AG04449 (cell line): Measurements from ENCODE around the gene CSTA.

Source experiments
- CTCF ChIA-PET: fragments of 350-600 bp; formaldehyde crosslinking; extraction: SDS; loops from one replicate; lab custom pipeline; 2021; ENCODE audit warnings: antibody characterized with exemption; lab: Yijun Ruan, JAX
- POLR2A ChIA-PET: fragments of 400-600, 350-600 bp; formaldehyde crosslinking; extraction: SDS; loops from one replicate; lab custom pipeline; 2020; ENCODE audit warnings: antibody characterized with exemption, inconsistent platforms; lab: Yijun Ruan, JAX
- DNase-seq: peaks from one replicate; pipeline ENCODE4 v3.0.0-alpha.2; 2010; ENCODE audit warnings: low read depth, low spot score
- H3K4me3 ChIP-seq: 2 replicates; pipeline ENCODE4 v1.5.1; 2011; ENCODE audit warnings: low read depth, mild to moderate bottlenecking, control low read depth, low read length
- TF ChIP-seq, protein P1 (sequence below): IDR thresholded peaks from one replicate; pipeline ENCODE4 v1.5.1; 2011; ENCODE audit warnings: mild to moderate bottlenecking, moderate library complexity, low read length, control low read depth, inconsistent platforms; ENCODE audit not compliant: insufficient read depth; ENCODE audit errors: missing control alignments

CSTA gene

GRCh38 chr3:122298239-122298638 lies 26.8 kb upstream of the CSTA start:
- H3K4me3 ChIP-seq = no peak overlapping the region
- TF ChIP-seq, protein P1, sequence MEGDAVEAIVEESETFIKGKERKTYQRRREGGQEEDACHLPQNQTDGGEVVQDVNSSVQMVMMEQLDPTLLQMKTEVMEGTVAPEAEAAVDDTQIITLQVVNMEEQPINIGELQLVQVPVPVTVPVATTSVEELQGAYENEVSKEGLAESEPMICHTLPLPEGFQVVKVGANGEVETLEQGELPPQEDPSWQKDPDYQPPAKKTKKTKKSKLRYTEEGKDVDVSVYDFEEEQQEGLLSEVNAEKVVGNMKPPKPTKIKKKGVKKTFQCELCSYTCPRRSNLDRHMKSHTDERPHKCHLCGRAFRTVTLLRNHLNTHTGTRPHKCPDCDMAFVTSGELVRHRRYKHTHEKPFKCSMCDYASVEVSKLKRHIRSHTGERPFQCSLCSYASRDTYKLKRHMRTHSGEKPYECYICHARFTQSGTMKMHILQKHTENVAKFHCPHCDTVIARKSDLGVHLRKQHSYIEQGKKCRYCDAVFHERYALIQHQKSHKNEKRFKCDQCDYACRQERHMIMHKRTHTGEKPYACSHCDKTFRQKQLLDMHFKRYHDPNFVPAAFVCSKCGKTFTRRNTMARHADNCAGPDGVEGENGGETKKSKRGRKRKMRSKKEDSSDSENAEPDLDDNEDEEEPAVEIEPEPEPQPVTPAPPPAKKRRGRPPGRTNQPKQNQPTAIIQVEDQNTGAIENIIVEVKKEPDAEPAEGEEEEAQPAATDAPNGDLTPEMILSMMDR = no peak
- DNase-seq = no peak
- ChIA-PET POLR2A (no interaction called here), CTCF (no interaction called here)

DNA sequence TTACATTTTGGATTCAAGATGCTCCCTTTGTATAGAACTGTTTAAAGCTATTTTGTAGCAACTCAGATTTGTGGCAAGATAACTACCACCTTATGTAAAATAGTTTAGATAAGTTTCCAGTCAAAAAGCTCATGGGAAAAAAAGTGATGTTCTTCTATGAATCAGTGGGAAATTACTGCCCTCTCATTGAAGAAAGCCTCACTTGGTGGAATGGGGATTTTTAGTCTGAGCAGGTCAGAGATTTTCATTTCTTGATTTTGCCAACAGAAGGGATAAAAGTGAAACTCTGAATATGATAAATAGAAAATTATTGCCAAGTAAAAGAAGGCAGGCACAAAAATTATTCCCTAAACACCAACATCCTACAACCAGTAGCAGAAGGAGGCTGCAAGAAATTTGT lies 25.8 kb upstream of the CSTA start:
- POLR2A ChIA-PET = no interaction called here
- no peak overlapping the region for H3K4me3 ChIP-seq
- CTCF ChIA-PET = interaction anchor here (1.4 kb wide), 2 partner anchors 198 to 753 kb away, joined by 3 to 4 read pairs; partner anchors contain the start of gene POLQ
- TF ChIP-seq, protein P1 = no peak
- DNase-seq = no peak

- no peak for DNase-seq
- ChIA-PET CTCF (interaction anchor here (1.4 kb wide), 2 partner anchors 198 to 754 kb away, joined by 3 to 4 read pairs; partner anchors contain the start of gene POLQ), POLR2A (interaction anchor here (0.7 kb wide), 1 partner anchor 17 kb away, joined by 3 read pairs; no protein-coding TSS in a partner anchor)
- H3K4me3 ChIP-seq = no peak overlapping the region
- TF ChIP-seq, protein P1 = no peak
Measured at GRCh38 chr3:122299872-122300460, 25.1 kb upstream of the CSTA start.

- POLR2A ChIA-PET = no interaction called here
Measured at GRCh38 chr3:122301063-122301462, 24.0 kb upstream of the CSTA start.

GRCh38 chr3:122305818-122306621 lies 19.0 kb upstream of the CSTA start:
- TF ChIP-seq, protein P1 = no peak
- DNase-seq = no peak
- ChIA-PET POLR2A (no interaction called here), CTCF (no interaction called here)
- no peak overlapping the region for H3K4me3 ChIP-seq

More at GRCh38 chr3:122301063-122301462, 24.0 kb upstream of the CSTA start:
- TF ChIP-seq, protein P1 = no peak
- H3K4me3 ChIP-seq = no peak overlapping the region
- DNase-seq = no peak
- CTCF ChIA-PET = no interaction called here

DNA sequence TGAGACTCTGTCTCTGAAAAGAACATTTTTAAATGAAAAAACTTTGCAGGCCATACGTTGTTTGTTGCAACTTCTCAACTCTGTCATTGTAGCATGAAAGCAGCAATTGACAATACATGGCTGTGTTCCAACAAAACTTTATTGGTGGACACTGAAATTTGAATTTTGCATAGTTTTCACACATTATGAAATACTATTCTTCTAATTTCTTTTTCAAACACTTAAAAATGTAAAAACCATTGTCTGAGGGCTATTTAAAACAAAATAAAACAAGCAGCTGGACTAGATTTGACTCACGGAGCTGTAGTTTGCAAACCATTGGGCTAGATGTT lies 18.5 kb upstream of the CSTA start:
- H3K4me3 ChIP-seq = no peak overlapping the region
- POLR2A ChIA-PET = no interaction called here
- CTCF ChIA-PET = no interaction called here
- TF ChIP-seq, protein P1 = no peak
- DNase-seq = no peak
